Epithelial cell of esophagus (primary cell): ENCODE measurements around the gene CDK5RAP3.

Experiments
- DNase-seq: peaks from one replicate; pipeline ENCODE4 v3.0.0; 2010; ENCODE audit warnings: low read depth
- H3K4me3 ChIP-seq: 2 replicates; pipeline ENCODE4 v1.5.1; 2011; ENCODE audit warnings: mild to moderate bottlenecking, low read length, control low read depth
- CTCF ChIP-seq: IDR thresholded peaks from 2 replicates; pipeline ENCODE4 v1.5.1; 2011; ENCODE audit warnings: low read depth, mild to moderate bottlenecking, low read length, control low read depth, inconsistent platforms; ENCODE audit not compliant: insufficient read depth; ENCODE audit errors: missing control alignments

Gene CDK5RAP3

GRCh38 chr17:48004983-48005382 is 34.1 kb downstream of the CDK5RAP3 start:
- DNase-seq: no peak
- no peak overlapping the region for H3K4me3 ChIP-seq
- no peak for TF ChIP-seq CTCF

GRCh38 chr17:48006936-48007709 is 36.2 kb downstream of the CDK5RAP3 start:
- TF ChIP-seq CTCF: no peak
- no peak for DNase-seq
- H3K4me3 ChIP-seq: no peak overlapping the region

GRCh38 chr17:48010193-48010592 is 39.3 kb downstream of the CDK5RAP3 start:
- DNase-seq: no peak
- no peak overlapping the region for H3K4me3 ChIP-seq
- no peak for TF ChIP-seq CTCF

GRCh38 chr17:48011405-48012150 is 40.7 kb downstream of the CDK5RAP3 start:
- DNase-seq: peak; percentile 41
- peak overlapping the region; percentile 33 for H3K4me3 ChIP-seq
- TF ChIP-seq CTCF: peak; percentile 77

GRCh38 chr17:48012151-48012520 is 41.2 kb downstream of the CDK5RAP3 start:
- peak overlapping the region; percentile 33 for H3K4me3 ChIP-seq
- no peak for DNase-seq
- no peak for TF ChIP-seq CTCF

- DNase-seq: no peak
- no peak overlapping the region for H3K4me3 ChIP-seq
- no peak for TF ChIP-seq CTCF
Observed at GRCh38 chr17:48012654-48013053, 41.7 kb downstream of the CDK5RAP3 start.
